Activated CD8-positive, alpha-beta T cell treated with anti-CD3 and anti-CD28 coated beads for 36 hours (primary cell): ENCODE measurements around the gene SCART1. TPM values are rescaled to one million over a fixed set of nuclear protein-coding genes. Genes with fewer than 3 reads are reported as not detected.
"Not testable (repeated sequence)": the region's sequence is repeated elsewhere in the genome, so short reads cannot be mapped to it uniquely, and the experiment has no call there.

ENCODE experiments used
- ATAC-seq: fragments of 200-7000 bp; cut with Tn5 transposase; one replicate; pipeline ENCODE4 v1.10.0; 2021; ENCODE audit warnings: mild to moderate bottlenecking, moderate library complexity
- CTCF ChIA-PET: fragments of 350-600 bp; sonication (Branson Sonifier 250); formaldehyde crosslinking; loops from one replicate; lab custom pipeline; 2021; ENCODE audit warnings: antibody characterized with exemption; lab: Charles Lee
- POLR2A ChIA-PET: fragments of 350-600 bp; sonication (Branson Sonifier 250); formaldehyde crosslinking; loops from one replicate; lab custom pipeline; 2021; ENCODE audit warnings: antibody characterized with exemption; lab: Charles Lee
- DNase-seq: peaks from one replicate; pipeline ENCODE4 v3.0.0-alpha.2; 2020
- H3K27ac Mint-ChIP-seq: one replicate; pipeline ENCODE4 v1.8.0; 2021; ENCODE audit warnings: mild to moderate bottlenecking, mixed read lengths
- H3K27me3 Mint-ChIP-seq: one replicate; pipeline ENCODE4 v1.8.0; 2021; ENCODE audit warnings: mixed read lengths
- H3K36me3 Mint-ChIP-seq: one replicate; pipeline ENCODE4 v1.8.0; 2021; ENCODE audit warnings: low read depth, mixed read lengths
- H3K4me1 Mint-ChIP-seq: one replicate; pipeline ENCODE4 v1.8.0; 2021; ENCODE audit warnings: low read depth, mixed read lengths
- H3K4me3 Mint-ChIP-seq: one replicate; pipeline ENCODE4 v1.8.0; 2021; ENCODE audit warnings: mild to moderate bottlenecking, moderate library complexity, mixed read lengths
- H3K9me3 Mint-ChIP-seq: one replicate; pipeline ENCODE4 v1.8.0; 2021; ENCODE audit warnings: mixed read lengths
- intact Hi-C: fragments of 100-400 bp; cut with micrococcal nuclease; formaldehyde crosslinking; loops from one replicate; pipeline ENCODE4 v1.10.0; 2022
- total RNA-seq, 2 experiments: library from RNA; stranded (reverse); gene quantifications; one replicate each; pipeline ENCODE4 v1.2.3, GENCODE V29; 2021
- TF ChIP-seq, protein P1 (sequence below): fragments of 200-600 bp; IDR thresholded peaks from one replicate; pipeline ENCODE4 v1.8.0; 2022; ENCODE audit warnings: antibody characterized with exemption, mild to moderate bottlenecking

SCART1 gene
- total RNA-seq, 2 experiments from 2014 or later: 2.8 to 2.9 TPM

DNA sequence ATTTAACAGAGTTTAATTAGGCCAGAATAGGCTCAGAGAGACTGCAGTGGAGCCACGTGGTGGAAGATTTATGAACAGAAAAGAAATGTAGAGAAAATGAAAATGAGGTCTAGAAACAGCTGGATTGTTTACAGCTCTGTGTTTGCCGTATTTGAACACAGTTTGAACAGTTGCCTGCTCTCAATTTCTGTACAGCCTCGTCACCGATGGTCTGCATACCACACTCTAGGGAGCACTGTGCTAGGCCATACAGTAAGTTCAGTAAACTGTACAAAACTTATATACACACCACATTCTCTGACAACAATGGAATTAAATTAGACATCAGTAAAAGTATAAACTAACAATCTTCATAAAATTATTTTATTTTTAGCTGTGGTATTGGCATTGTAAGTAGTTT, 62.3 kb downstream of the SCART1 start:
- intact Hi-C loops: no loop called here
- ChIA-PET POLR2A (no interaction called here), CTCF (interaction anchor here (1.1 to 1.8 kb wide), 3 partner anchors 77 to 208 kb away, joined by 3 to 14 read pairs (median 8); no protein-coding TSS in a partner anchor)
- H3K4me1 Mint-ChIP-seq: peaks cover 9% of the 10 kb centered on the region
- H3K27ac Mint-ChIP-seq: no peak overlapping the region
- peaks cover 9% of the 10 kb centered on the region for H3K27me3 Mint-ChIP-seq
- no peaks in the 10 kb centered on the region for H3K9me3 Mint-ChIP-seq
- no peak overlapping the region for H3K4me3 Mint-ChIP-seq
- TF ChIP-seq, protein P1, sequence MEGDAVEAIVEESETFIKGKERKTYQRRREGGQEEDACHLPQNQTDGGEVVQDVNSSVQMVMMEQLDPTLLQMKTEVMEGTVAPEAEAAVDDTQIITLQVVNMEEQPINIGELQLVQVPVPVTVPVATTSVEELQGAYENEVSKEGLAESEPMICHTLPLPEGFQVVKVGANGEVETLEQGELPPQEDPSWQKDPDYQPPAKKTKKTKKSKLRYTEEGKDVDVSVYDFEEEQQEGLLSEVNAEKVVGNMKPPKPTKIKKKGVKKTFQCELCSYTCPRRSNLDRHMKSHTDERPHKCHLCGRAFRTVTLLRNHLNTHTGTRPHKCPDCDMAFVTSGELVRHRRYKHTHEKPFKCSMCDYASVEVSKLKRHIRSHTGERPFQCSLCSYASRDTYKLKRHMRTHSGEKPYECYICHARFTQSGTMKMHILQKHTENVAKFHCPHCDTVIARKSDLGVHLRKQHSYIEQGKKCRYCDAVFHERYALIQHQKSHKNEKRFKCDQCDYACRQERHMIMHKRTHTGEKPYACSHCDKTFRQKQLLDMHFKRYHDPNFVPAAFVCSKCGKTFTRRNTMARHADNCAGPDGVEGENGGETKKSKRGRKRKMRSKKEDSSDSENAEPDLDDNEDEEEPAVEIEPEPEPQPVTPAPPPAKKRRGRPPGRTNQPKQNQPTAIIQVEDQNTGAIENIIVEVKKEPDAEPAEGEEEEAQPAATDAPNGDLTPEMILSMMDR: no peak
- no peak for DNase-seq
- ATAC-seq: no peak
- H3K36me3 Mint-ChIP-seq: no peaks in the 10 kb centered on the region

GRCh38 chr10:133518517-133518916, 64.8 kb downstream of the SCART1 start:
- POLR2A ChIA-PET, H3K4me1 Mint-ChIP-seq, H3K36me3 Mint-ChIP-seq, intact Hi-C loops, DNase-seq, H3K4me3 Mint-ChIP-seq, H3K27ac Mint-ChIP-seq, H3K9me3 Mint-ChIP-seq, ATAC-seq: not testable (repeated sequence)
- CTCF ChIA-PET: interaction anchor here (1.6 kb wide), 1 partner anchor 80 kb away, joined by 12 read pairs; no protein-coding TSS in a partner anchor
- H3K27me3 Mint-ChIP-seq: peaks cover 11% of the 10 kb centered on the region

Other genes starting within 250 kb of the SCART1 start
- not detected for gene UTF1, start 223.7 kb upstream of the SCART1 start, total RNA-seq
- under 1 TPM in 1 of 2 experiments, not detected in 1; 0.09 TPM for gene VENTX, start 216.1 kb upstream of the SCART1 start, total RNA-seq
- gene ADAM8, start 177.1 kb upstream of the SCART1 start, total RNA-seq: 100 to 1,000 TPM; 106 to 115 TPM
- 10 to 100 TPM; 54.1 to 57.5 TPM for gene TUBGCP2, start 145.1 kb upstream of the SCART1 start, total RNA-seq
- gene ZNF511, start 145.0 kb upstream of the SCART1 start, total RNA-seq: 10 to 100 TPM; 58.0 to 60.1 TPM
- gene CALY, start 117.0 kb upstream of the SCART1 start, total RNA-seq: not detected
- not detected for gene PRAP1, start 106.6 kb upstream of the SCART1 start, total RNA-seq
- gene FUOM, start 95.9 kb upstream of the SCART1 start, total RNA-seq: 10 to 100 TPM; 32.2 to 33.7 TPM
- gene ECHS1, start 80.6 kb upstream of the SCART1 start, total RNA-seq: 10 to 100 TPM; 50.7 to 51.4 TPM
- gene PAOX, start 74.7 kb upstream of the SCART1 start, total RNA-seq: 1 to 10 TPM; 4.2 to 4.6 TPM
- gene MTG1, start 59.8 kb upstream of the SCART1 start, total RNA-seq: 10 to 100 TPM; 45.7 to 48.9 TPM
- not detected for gene SPRN, start 29.3 kb upstream of the SCART1 start, total RNA-seq
- under 1 TPM; 0.43 to 0.87 TPM for gene CYP2E1, start 73.4 kb downstream of the SCART1 start, total RNA-seq
- not detected for gene SYCE1, start 111.6 kb downstream of the SCART1 start, total RNA-seq
- not detected for gene FRG2B, start 172.8 kb downstream of the SCART1 start, total RNA-seq